MM.1S (cell line): ENCODE measurements around the gene SLPI.

Source experiments
- EZH2 ChIP-seq: fragments of 300-600 bp; sonication (generic); optimal IDR thresholded peaks from 2 replicates; pipeline ENCODE3; 2017; ENCODE audit warnings: low read depth, mild to moderate bottlenecking, antibody characterized with exemption, low read length, mixed read lengths
- EZH2phosphoT487 ChIP-seq: fragments of 300-600 bp; sonication (generic); IDR thresholded peaks from 2 replicates; pipeline ENCODE4 v1.6.1; 2018; ENCODE audit warnings: antibody characterized with exemption, low read length
- TF ChIP-seq, protein P1 (sequence below): fragments of 300-600 bp; sonication (generic); IDR thresholded peaks from 2 replicates; pipeline ENCODE4 v1.5.1; 2016; ENCODE audit warnings: antibody characterized with exemption, low read length, mixed read lengths

DNA sequence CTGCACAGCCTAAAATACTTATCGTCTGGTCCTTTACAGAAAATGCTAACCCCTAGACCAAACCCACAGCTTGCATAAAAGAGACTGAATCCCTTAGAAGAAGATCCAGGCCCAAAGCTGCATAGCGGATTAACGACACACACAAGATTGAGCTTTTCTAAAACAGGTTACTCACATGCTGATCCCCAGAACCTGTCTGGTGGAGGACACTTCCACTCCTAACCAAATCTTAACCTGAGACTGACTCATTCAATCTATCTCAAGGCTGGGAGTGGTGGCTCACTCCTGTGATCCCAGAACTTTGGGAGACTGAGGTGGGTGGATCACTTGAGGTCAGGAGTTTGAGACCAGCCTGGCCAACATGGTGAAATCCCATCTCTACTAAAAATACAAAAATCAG is 2.8 kb upstream of the SLPI start:
- TF ChIP-seq, protein P1, sequence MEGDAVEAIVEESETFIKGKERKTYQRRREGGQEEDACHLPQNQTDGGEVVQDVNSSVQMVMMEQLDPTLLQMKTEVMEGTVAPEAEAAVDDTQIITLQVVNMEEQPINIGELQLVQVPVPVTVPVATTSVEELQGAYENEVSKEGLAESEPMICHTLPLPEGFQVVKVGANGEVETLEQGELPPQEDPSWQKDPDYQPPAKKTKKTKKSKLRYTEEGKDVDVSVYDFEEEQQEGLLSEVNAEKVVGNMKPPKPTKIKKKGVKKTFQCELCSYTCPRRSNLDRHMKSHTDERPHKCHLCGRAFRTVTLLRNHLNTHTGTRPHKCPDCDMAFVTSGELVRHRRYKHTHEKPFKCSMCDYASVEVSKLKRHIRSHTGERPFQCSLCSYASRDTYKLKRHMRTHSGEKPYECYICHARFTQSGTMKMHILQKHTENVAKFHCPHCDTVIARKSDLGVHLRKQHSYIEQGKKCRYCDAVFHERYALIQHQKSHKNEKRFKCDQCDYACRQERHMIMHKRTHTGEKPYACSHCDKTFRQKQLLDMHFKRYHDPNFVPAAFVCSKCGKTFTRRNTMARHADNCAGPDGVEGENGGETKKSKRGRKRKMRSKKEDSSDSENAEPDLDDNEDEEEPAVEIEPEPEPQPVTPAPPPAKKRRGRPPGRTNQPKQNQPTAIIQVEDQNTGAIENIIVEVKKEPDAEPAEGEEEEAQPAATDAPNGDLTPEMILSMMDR: no peak
- TF ChIP-seq EZH2phosphoT487 (no peak), EZH2 (no peak)
